Breast epithelium (tissue), 4 donors: Measurements from ENCODE around the gene CXCL8. TPM values are rescaled to one million over a fixed set of nuclear protein-coding genes. Genes with fewer than 3 reads are reported as not detected.

Source experiments
- DNase-seq, 2 donors: peaks; one replicate each; pipeline ENCODE4 v3.0.0-alpha.2; 2019; ENCODE audit warnings: low spot score in 2 of 2
- H3K27ac ChIP-seq, 2 donors: fragments of 200-600 bp; sonication (generic) in 1 of 2; one replicate each; pipeline ENCODE4 v1.5.1; 2016 to 2019; ENCODE audit warnings: mild to moderate bottlenecking in 1 of 2
- H3K27me3 ChIP-seq, 2 donors: fragments of 200-600 bp; sonication (generic) in 1 of 2; one replicate each; pipeline versions ENCODE4 v1.5.1 to v1.6.0; 2017 to 2019; ENCODE audit warnings: control low read depth in 1 of 2, mild to moderate bottlenecking in 1 of 2
- H3K36me3 ChIP-seq: fragments of 200-600 bp; one replicate; pipeline ENCODE4 v1.5.1; 2019
- H3K4me1 ChIP-seq, 2 donors: fragments of 200-600 bp; sonication (generic); one replicate each; pipeline ENCODE4 v1.5.1; 2016 to 2019; ENCODE audit warnings: control low read depth in 1 of 2
- H3K4me3 ChIP-seq, 3 donors: fragments of 200-600 bp; sonication (generic); 1 replicate in 2 of 3; 2 replicates in 1 of 3; pipeline ENCODE4 v1.5.1; 2016 to 2019; ENCODE audit warnings: mild to moderate bottlenecking in 3 of 3, moderate library complexity in 2 of 3
- H3K9me3 ChIP-seq, 2 donors: fragments of 200-600 bp; sonication (generic) in 1 of 2; one replicate each; pipeline ENCODE4 v1.5.1; 2016 to 2019; ENCODE audit warnings: control low read depth in 1 of 2
- POLR2A ChIP-seq: fragments of 450-650 bp; IDR thresholded peaks from one replicate; pipeline ENCODE4 v1.6.1; 2016; ENCODE audit warnings: antibody characterized with exemption, mild to moderate bottlenecking, moderate library complexity
- POLR2AphosphoS5 ChIP-seq, 3 donors: sonication (generic); formaldehyde crosslinking; IDR thresholded peaks; one replicate each; pipeline ENCODE4 v1.6.1; 2017; ENCODE audit warnings: antibody characterized with exemption in 3 of 3
- intact Hi-C: fragments of 100-400 bp; cut with DNase I; formaldehyde crosslinking; loops from one replicate; pipeline ENCODE4 v1.15.1; 2023; ENCODE audit warnings: low total_unique reads
- total RNA-seq, 3 donors: library from RNA; depleted of rRNA; stranded (reverse); fragments of >200 nt; gene quantifications; one replicate each; pipeline ENCODE4 v1.1.0, GENCODE V29; 2016
- TF ChIP-seq, protein P1 (sequence below), 3 donors: fragments of 450-650 bp; IDR thresholded peaks; one replicate each; pipeline ENCODE4 v1.5.1; 2016 to 2017; ENCODE audit warnings: antibody characterized with exemption in 3 of 3, mild to moderate bottlenecking in 3 of 3, moderate library complexity in 3 of 3

Gene CXCL8
- total RNA-seq, 3 donors from 2014 or later = 0.64 to 33.7 (median 2.6) TPM

DNA sequence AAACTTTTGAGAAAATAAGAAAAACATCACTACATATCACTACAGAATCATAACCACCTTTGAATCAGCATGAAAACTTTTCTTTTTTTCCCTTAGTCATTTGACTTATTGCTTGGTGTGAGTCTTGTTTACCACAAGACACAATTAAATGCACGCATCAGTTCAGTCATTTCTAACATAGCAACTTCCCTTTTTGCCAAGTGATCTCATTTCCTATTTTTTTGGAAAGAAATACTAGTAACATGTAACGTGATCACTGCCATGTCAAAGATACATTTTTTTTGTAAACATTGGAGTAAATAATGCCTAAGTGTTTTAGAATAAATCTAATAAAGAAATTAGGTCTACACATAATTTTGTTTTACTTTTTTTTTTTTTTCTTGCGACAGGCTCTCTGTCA is 5.1 kb upstream of the CXCL8 start:
- intact Hi-C loops = no loop called here

GRCh38 chr4:73741031-73741749 is 821 bp downstream of the CXCL8 start:
- intact Hi-C loops = no loop called here
- H3K4me3 ChIP-seq = no peak overlapping the region

More for the DNA sequence above, 5.1 kb upstream of the CXCL8 start:
- H3K27me3 ChIP-seq = no peaks in the 10 kb centered on the region
- H3K4me1 ChIP-seq = no peaks in the 10 kb centered on the region
- no peak for DNase-seq
- no peak overlapping the region for H3K27ac ChIP-seq
- H3K36me3 ChIP-seq = no peaks in the 10 kb centered on the region
- H3K4me3 ChIP-seq = no peak overlapping the region
- TF ChIP-seq POLR2AphosphoS5 (IDR thresholded peaks at IDR 0.05) (no peak), POLR2A (no peak)
- TF ChIP-seq, protein P1, sequence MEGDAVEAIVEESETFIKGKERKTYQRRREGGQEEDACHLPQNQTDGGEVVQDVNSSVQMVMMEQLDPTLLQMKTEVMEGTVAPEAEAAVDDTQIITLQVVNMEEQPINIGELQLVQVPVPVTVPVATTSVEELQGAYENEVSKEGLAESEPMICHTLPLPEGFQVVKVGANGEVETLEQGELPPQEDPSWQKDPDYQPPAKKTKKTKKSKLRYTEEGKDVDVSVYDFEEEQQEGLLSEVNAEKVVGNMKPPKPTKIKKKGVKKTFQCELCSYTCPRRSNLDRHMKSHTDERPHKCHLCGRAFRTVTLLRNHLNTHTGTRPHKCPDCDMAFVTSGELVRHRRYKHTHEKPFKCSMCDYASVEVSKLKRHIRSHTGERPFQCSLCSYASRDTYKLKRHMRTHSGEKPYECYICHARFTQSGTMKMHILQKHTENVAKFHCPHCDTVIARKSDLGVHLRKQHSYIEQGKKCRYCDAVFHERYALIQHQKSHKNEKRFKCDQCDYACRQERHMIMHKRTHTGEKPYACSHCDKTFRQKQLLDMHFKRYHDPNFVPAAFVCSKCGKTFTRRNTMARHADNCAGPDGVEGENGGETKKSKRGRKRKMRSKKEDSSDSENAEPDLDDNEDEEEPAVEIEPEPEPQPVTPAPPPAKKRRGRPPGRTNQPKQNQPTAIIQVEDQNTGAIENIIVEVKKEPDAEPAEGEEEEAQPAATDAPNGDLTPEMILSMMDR (IDR thresholded peaks at IDR 0.05) = no peak
- H3K9me3 ChIP-seq = no peaks in the 10 kb centered on the region

GRCh38 chr4:73741750-73742489 is 1.6 kb downstream of the CXCL8 start:
- H3K4me3 ChIP-seq = no peak overlapping the region
- intact Hi-C loops = no loop called here
- DNase-seq = no peak
- TF ChIP-seq, protein P1 (IDR thresholded peaks at IDR 0.05) = no peak
- no peak for TF ChIP-seq POLR2A
- TF ChIP-seq POLR2AphosphoS5 (IDR thresholded peaks at IDR 0.05) = no peak
- H3K27me3 ChIP-seq = no peaks in the 10 kb centered on the region
- no peaks in the 10 kb centered on the region for H3K4me1 ChIP-seq
- no peaks in the 10 kb centered on the region for H3K36me3 ChIP-seq
- H3K27ac ChIP-seq = no peak overlapping the region
- H3K9me3 ChIP-seq = peaks cover 0 to 4% of the 10 kb centered on the region in 2 donors

More at GRCh38 chr4:73741031-73741749, 821 bp downstream of the CXCL8 start:
- TF ChIP-seq, protein P1 (IDR thresholded peaks at IDR 0.05) = no peak
- no peak for TF ChIP-seq POLR2A
- TF ChIP-seq POLR2AphosphoS5 (IDR thresholded peaks at IDR 0.05) = no peak
- no peak for DNase-seq
- peaks cover 0 to 4% of the 10 kb centered on the region in 2 donors for H3K9me3 ChIP-seq
- no peak overlapping the region for H3K27ac ChIP-seq
- H3K27me3 ChIP-seq = no peaks in the 10 kb centered on the region
- H3K4me1 ChIP-seq = no peaks in the 10 kb centered on the region
- no peaks in the 10 kb centered on the region for H3K36me3 ChIP-seq

DNA sequence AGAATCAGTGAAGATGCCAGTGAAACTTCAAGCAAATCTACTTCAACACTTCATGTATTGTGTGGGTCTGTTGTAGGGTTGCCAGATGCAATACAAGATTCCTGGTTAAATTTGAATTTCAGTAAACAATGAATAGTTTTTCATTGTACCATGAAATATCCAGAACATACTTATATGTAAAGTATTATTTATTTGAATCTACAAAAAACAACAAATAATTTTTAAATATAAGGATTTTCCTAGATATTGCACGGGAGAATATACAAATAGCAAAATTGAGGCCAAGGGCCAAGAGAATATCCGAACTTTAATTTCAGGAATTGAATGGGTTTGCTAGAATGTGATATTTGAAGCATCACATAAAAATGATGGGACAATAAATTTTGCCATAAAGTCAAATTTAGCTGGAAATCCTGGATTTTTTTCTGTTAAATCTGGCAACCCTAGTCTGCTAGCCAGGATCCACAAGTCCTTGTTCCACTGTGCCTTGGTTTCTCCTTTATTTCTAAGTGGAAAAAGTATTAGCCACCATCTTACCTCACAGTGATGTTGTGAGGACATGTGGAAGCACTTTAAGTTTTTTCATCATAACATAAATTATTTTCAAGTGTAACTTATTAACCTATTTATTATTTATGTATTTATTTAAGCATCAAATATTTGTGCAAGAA is 2.3 kb downstream of the CXCL8 start:
- Histone ChIP-seq H3K4me1 (no peaks in the 10 kb centered on the region), H3K36me3 (no peaks in the 10 kb centered on the region), H3K27me3 (no peaks in the 10 kb centered on the region), H3K4me3 (no peak overlapping the region), H3K27ac (no peak overlapping the region), H3K9me3 (peaks cover 0 to 4% of the 10 kb centered on the region in 2 donors)
- DNase-seq = no peak
- no peak for TF ChIP-seq POLR2A
- TF ChIP-seq, protein P1 (IDR thresholded peaks at IDR 0.05) = no peak
- TF ChIP-seq POLR2AphosphoS5 (IDR thresholded peaks at IDR 0.05) = no peak
- intact Hi-C loops = no loop called here
